Measurements from ENCODE around the gene MACC1.

- TF ChIP-seq CTCF (conservative IDR thresholded peaks at IDR 0.05; ENCODE audit: low read depth, low read length) (no peak), EZH2 (IDR thresholded peaks at IDR 0.05; ENCODE audit: low read length, unreplicated experiment) (no peak), EZH2phosphoT487 (IDR thresholded peaks at IDR 0.05; ENCODE audit: borderline replicate concordance, low read length) (no peak)
These were observed 11.9 kb upstream of the MACC1 start for GRCh38 chr7:20229081-20229480.

Data from PC-3 (cell line).